GM18505 (cell line): Measurements from ENCODE around the gene PRKCA.
"Not testable (repeated sequence)": the region's sequence is repeated elsewhere in the genome, so short reads cannot be mapped to it uniquely, and the experiment has no call there.

ENCODE experiments used
- ATAC-seq: cut with Tn5 transposase; IDR thresholded peaks from one replicate; pipeline ENCODE4 v1.9.1; 2021; ENCODE audit not compliant: unreplicated experiment
- POLR2A ChIP-seq: IDR thresholded peaks from 4 replicates; pipeline ENCODE4 v1.6.1; 2011; ENCODE audit warnings: borderline replicate concordance; ENCODE audit not compliant: insufficient read depth, insufficient read length; ENCODE audit errors: extremely low read depth

Gene PRKCA

DNA sequence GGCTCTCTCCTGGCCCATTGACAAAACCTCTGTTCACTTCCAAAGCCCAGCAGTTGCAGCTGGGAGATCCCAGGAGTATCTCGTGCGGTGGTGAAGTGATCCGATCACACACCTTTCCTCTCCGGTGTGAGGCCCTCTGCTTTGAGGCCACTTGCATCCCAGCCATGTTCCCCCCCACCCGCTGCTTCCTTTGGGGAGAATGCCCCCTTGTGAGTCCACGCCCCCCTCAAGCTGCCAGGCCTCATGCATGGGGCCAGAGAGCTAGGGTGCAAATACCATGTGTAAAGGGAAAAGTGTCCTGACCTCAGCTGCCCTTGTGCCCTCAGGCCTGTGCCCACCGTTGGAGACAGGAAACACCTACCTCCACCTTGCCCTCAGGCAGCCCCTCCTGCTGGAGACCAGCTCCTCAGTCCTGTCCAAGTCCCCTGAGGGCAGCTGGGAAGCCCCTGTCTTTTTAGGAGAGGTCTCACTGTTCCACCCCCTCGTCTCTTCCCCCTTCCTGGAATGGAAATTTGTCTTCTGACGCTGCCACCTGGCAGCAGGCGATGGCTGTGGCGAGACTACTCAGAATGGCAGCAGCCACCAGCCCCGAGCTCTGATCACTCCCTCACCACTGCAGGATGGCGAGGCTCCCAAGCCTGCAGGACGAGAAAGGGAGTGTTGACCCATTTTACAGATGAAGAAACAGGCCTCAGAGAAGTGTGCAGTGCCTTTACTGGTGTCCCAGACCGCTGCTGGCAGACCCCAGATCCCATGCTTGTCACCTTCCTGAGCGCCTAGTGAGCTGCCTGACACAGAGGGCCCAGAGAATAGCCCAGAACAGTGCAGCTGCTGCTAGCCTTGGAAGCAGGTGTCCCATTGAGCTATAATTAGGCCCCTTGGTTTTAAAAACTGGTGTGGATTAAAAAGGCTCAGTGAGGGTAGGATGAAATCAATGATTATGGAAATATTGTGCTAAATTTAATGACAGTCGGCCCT is 411.9 kb downstream of the PRKCA start:
- no peak for TF ChIP-seq POLR2A
- no peak for ATAC-seq

DNA sequence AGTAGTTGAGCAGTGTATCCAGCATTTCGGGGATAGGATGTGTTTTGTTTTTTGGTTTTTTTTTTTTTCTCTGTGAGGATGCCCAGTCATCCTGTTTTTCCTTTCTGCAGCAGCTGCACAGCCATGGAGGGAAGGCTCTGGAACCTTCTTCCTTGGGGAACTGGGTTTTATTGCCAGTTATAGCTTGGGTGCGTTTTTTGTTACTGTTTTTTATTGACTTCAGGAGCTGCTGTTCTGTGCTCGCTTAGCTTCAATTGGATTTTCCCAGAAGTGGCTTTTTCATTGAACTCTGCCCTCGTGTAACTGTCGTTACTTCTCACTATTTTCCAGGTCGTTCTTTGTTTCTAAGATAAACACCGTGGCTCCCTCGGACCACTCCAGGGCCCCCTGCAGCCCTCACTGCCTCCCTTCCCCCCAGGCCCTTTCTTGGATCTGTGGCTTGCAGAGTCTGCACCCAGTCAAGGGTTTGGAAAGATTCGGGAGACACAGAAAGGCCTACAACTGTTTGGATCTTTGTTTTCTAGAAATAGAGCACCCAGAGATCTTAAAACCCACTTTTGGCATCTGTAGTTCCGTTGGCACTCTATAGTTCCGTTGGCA is 412.8 kb downstream of the PRKCA start:
- no peak for ATAC-seq

DNA sequence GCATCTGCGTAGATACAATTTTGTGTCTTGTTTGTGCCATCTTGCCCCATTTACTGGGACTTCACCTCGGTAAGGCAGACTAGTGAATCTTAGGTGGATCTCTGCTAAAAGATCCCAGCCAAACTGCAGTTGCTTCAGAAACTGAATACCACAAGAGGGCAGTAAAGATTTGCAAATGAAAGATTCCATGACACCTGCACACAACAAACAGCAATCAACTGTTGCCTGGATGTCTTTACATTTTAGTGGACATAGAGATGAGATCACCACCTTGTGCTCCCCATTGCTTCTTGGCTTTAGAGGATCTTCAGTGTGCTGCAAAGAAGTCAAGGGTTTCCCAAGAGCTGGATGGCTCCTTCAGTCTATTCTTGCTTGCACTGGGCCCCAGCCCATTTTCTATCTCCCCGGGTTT is 413.3 kb downstream of the PRKCA start:
- no peak for TF ChIP-seq POLR2A
- no peak for ATAC-seq

More for the DNA sequence above, 412.8 kb downstream of the PRKCA start:
- no peak for TF ChIP-seq POLR2A

DNA sequence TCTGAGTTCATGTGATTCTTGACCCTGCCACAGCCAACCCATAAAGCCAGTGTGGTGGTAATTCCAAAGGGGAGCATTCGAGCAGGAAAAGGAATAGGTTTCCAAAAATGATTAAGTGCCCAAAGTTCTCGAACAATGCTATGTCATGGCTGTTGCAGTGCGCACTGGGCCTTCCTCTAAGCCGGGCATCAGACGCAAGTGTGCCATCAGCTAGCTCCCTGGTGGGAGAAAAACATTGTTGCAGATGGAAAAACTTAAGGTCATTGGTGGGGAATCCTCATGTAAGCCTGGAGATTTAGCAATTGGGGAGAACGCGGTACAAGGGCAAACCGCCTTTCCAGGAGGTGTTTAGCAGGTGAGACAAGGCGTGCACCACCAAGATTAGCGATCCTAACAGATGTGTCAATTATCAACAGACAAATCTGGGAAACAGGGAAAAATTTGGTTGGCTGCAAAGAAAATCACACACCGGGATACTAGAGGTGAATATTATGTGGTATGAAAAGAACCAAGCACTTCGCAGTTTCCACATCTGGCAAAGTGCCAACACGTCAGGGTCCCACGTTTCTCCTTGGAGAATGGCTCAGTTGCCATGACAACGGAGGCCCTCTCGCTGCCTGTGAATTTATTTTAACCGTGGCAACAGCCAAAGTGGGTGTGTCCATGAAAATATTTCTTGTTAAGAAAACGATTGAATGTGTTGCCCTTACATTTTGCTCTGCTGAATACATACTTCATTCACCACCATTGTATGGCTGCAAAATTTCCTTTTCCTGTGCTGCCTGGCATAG is 414.0 kb downstream of the PRKCA start:
- ATAC-seq = no peak
- TF ChIP-seq POLR2A = no peak

DNA sequence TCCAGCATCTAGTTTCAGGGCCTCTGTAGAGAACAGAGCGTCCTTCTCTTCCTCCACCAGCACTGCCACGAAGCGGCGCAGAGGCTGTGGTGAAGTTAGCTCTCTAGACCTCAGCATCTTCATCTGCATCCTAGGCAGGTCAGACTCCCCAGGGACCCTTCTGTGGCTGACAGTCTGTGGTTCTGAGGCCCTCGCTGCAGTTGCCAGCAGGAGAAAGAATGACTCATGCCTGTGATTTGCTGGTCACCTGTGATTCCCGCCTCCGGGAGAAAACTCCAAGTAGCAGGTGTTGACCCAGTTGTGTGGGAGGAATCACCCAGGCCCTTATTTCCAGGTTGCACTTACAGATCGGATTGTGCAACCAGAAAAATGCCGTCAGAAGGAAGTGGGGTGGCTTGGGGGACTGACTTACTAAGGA is 415.2 kb downstream of the PRKCA start:
- no peak for TF ChIP-seq POLR2A
- ATAC-seq = peak; percentile 51

DNA sequence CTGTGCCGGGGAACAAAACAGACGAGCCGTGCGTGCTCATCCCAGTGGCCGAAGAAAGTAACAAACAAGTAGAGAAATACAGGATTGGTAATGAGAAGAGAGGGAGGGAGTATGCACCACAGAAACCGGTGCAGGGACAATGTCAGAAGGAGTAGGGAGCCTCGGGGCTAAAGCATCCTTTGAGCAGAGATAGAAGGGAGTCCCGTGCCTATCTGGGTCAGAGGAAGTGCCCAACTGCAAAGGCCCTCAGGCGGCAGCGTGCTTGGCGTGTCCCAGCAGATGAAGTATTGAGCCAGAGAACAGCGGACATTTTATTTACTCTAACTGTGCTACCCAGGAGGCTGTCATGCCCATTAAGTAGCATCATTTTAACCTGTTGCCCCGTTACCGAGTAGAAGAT is 417.6 kb downstream of the PRKCA start:
- ATAC-seq = no peak
- no peak for TF ChIP-seq POLR2A

DNA sequence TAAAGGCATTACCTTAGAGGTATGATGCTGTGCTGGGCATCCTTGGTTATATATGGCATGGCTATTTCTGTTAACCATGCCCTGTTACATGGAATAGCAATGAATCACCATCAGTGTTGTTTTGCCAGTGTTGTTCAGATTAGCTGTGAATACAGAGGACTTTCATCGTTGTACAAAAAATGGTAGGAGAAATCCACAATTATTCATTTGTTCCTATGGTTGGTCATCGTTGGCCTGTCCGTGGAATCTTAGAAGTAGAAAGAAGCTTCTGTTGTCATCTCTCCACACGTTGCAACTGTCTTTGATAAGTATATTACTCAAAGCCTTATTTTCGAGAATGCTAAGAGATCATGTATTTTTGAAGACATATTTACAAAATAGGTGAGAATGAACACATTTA is 418.2 kb downstream of the PRKCA start:
- no peak for TF ChIP-seq POLR2A

DNA sequence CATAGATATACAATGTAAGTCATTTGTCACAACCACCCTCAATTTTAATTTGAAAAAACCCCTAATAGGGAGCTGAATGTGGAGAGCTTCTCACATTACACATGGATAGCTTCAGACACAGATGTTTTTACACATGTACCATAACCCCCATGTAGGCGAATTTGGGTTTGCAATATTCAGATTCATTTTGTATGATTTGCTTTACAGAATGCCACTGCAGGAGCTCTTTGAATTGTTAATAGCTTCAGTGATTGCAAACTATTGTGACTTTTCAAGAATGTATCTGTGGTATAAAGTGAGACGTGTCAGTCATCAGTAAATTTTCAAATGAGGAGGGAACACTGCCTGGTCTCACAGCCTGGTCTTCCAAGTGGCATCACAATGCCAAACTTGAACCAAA is 419.9 kb downstream of the PRKCA start:
- TF ChIP-seq POLR2A = no peak

More for the DNA sequence above, 418.2 kb downstream of the PRKCA start:
- ATAC-seq = no peak

DNA sequence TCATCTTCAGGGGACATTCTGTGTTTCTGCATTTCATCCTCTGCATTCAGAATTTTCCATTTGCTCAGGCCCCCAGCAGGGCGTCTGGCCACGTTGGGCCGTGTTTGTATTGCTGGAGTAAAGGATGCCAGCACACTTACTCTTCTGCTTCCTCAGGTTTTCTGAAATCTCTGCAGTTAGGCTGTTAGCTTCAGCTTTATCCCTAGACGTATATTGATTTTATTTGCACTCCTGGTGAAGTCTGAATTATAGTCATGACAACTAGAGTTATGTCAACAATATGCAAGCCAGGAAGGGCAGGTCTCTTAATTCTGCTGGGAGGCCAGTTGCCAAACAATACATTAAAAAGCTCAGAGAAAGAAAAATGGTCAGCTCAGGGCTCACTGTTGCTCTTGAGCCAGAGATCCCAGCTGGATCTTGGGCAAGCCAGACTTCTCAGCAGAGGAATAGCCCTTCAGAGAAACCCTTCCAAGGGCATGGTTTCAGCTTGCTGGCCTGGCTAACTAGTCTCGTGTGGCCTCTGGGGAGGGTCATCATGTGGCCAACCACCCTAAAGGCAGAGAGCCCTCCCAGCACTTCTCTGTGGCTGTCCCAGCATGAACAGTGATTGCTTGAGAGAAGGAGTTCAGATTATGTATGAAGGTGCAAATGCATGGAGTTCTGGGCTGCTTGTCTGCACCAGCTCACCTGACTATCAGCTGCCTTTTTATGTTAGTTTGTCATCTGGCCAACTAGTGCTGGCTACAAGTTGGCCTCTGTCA is 422.3 kb downstream of the PRKCA start:
- ATAC-seq = no peak
- no peak for TF ChIP-seq POLR2A

More for the DNA sequence above, 419.9 kb downstream of the PRKCA start:
- no peak for ATAC-seq

DNA sequence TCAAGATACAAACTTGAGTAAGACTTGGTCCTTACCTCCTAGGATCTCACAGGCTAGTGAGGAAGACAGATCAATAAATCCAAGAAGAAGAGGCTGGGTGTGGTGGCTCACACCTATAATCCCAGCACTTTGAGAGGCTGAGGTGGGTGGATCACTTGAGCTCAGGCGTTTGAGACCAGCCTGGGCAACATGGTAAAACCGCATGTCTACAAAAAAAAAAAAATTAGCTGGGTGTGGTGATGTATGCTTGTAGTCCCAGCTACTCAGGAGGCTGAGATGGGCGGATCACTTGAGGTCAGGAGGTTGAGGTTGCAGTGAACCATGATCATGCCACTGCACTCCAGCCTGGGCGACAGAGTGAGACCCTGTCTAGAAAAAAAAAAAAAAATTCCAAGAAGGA is 423.0 kb downstream of the PRKCA start:
- not testable (repeated sequence) for ATAC-seq

DNA sequence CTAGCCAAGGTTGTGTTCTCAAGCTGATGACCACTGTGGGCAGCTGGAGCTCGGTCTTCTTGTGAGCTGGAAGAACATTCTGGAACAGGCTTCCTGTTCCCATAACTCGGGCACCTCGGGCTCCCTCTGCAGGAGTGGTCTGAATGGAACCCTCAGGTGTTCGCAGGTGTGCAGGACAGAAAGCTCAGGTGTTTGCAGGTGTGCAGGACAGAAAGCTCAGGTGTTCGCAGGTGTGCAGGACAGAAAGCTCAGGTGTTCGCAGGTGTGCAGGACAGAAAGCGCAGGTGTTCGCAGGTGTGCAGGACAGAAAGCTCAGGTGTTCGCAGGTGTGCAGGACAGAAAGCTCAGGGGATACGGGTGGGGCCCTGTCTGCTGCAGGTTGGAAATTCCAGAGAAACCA is 423.5 kb downstream of the PRKCA start:
- ATAC-seq = no peak
- no peak for TF ChIP-seq POLR2A

DNA sequence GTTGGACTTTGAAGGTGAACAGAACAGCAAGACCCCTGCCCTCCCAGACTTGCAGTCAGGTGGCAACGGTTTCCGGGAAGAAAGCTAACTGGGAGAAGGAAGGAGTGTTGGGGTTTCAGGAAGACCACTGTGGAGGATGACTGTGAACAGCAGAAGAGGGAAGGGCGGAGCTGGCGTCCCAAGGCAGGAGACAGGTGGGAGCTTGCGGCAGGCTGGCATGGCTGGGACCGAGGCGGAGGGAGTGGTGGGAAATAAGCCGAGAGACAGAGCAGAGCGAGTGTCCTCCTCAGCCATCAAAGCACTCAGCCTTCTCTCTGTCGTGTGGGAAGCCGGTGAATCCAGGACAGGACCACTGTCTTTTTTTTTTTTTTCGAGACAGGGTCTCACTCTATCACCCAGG is 424.0 kb downstream of the PRKCA start:
- ATAC-seq = no peak
- TF ChIP-seq POLR2A = no peak

DNA sequence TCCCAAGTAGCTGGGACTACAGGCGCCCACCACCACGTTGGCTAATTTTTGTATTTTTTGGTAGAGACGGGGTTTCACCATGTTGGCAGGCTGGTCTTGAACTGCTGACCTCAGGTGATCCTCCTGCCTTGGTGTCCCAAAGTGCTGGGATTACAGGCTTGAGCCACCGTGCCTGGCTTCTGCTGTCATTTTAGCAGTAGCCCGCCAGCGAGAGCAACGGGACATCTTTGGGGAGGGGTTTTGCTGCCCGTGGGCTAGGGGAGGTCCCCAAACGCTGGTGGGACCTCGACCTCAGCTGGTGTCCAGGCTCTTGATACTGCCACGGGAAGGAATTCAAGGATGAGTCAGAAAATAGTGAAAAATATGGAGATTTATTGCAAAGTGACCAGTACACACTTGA is 424.4 kb downstream of the PRKCA start:
- ATAC-seq = no peak
- TF ChIP-seq POLR2A = no peak
